ENCODE data around the gene EPB41L4B.

DNA sequence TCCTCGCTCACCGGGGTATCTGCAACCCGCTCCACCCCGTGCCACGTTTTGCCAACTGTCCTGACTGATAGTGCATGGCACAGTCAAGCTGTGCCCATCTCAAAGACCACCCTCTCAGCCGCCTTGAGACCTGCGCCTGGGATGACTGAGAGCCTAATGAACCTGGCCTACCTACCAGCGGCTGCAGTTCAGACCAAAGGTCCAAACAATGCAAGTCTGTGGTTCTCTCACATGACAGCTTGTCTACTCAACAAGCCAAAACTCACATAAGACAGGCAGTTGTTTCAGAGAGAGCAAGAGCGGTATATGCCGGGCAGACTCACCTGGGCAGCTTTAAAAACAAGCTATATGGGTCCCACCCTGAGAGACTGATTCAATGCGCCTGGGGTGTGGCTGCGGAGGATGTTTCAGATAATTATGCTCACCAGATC is 70.5 kb downstream of the EPB41L4B start:
- TF ChIP-seq MYC (IDR thresholded peaks at IDR 0.05; ENCODE audit: low read depth, low read length) (no peak), POLR2A (IDR thresholded peaks at IDR 0.05; ENCODE audit: extremely low read depth, insufficient read length) (no peak), MAX (IDR thresholded peaks at IDR 0.05; ENCODE audit: low read depth, low read length) (no peak)
- TF ChIP-seq, protein P1, sequence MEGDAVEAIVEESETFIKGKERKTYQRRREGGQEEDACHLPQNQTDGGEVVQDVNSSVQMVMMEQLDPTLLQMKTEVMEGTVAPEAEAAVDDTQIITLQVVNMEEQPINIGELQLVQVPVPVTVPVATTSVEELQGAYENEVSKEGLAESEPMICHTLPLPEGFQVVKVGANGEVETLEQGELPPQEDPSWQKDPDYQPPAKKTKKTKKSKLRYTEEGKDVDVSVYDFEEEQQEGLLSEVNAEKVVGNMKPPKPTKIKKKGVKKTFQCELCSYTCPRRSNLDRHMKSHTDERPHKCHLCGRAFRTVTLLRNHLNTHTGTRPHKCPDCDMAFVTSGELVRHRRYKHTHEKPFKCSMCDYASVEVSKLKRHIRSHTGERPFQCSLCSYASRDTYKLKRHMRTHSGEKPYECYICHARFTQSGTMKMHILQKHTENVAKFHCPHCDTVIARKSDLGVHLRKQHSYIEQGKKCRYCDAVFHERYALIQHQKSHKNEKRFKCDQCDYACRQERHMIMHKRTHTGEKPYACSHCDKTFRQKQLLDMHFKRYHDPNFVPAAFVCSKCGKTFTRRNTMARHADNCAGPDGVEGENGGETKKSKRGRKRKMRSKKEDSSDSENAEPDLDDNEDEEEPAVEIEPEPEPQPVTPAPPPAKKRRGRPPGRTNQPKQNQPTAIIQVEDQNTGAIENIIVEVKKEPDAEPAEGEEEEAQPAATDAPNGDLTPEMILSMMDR (IDR thresholded peaks at IDR 0.05; ENCODE audit: low read depth, low read length), result no peak

All from NB4 (cell line).